GM19372 (cell line): ENCODE data around the gene ABL1.
"Not testable (repeated sequence)": the region's sequence is repeated elsewhere in the genome, so short reads cannot be mapped to it uniquely, and the experiment has no call there.

Source experiments
- ATAC-seq: cut with Tn5 transposase; IDR thresholded peaks from one replicate; pipeline ENCODE4 v1.9.1; 2021; ENCODE audit warnings: mild to moderate bottlenecking, low read depth, moderate library complexity; ENCODE audit not compliant: unreplicated experiment

The ABL1 gene

GRCh38 chr9:130834371-130835336 is at the start of gene ABL1:
ABL1 (plus strand) TSS chr9:130835254; CDS start chr9:130835447, 193 bp downstream.
- peak; percentile 58 for ATAC-seq

GRCh38 chr9:130785940-130786508 is 49.0 kb upstream of the ABL1 start:
- ATAC-seq = no peak

GRCh38 chr9:130786526-130786925 is 48.5 kb upstream of the ABL1 start:
- ATAC-seq = no peak

- ATAC-seq = no peak
Measured at GRCh38 chr9:130789747-130790672, 45.0 kb upstream of the ABL1 start.

- ATAC-seq = no peak
Measured at GRCh38 chr9:130791303-130791894, 43.7 kb upstream of the ABL1 start.

GRCh38 chr9:130793589-130793988 is 41.5 kb upstream of the ABL1 start:
- ATAC-seq = no peak

- ATAC-seq = not testable (repeated sequence)
Measured at GRCh38 chr9:130794021-130794420, 41.0 kb upstream of the ABL1 start.

- not testable (repeated sequence) for ATAC-seq
Measured at GRCh38 chr9:130794423-130794822, 40.6 kb upstream of the ABL1 start.

GRCh38 chr9:130794923-130795495 is 40.0 kb upstream of the ABL1 start:
- ATAC-seq = no peak

GRCh38 chr9:130803116-130803515 is 31.9 kb upstream of the ABL1 start:
- not testable (repeated sequence) for ATAC-seq

- no peak for ATAC-seq
Measured at GRCh38 chr9:130805510-130806326, 29.3 kb upstream of the ABL1 start.

- no peak for ATAC-seq
Measured at GRCh38 chr9:130806327-130806716, 28.7 kb upstream of the ABL1 start.

- no peak for ATAC-seq
Measured at GRCh38 chr9:130810609-130811136, 24.4 kb upstream of the ABL1 start.

- no peak for ATAC-seq
Measured at GRCh38 chr9:130815242-130815808, 19.7 kb upstream of the ABL1 start.

GRCh38 chr9:130817914-130818313 is 17.1 kb upstream of the ABL1 start:
- ATAC-seq = no peak

GRCh38 chr9:130820135-130820738 is 14.8 kb upstream of the ABL1 start:
- no peak for ATAC-seq

GRCh38 chr9:130823435-130823834 is 11.6 kb upstream of the ABL1 start:
- ATAC-seq = no peak

GRCh38 chr9:130824079-130824478 is 11.0 kb upstream of the ABL1 start:
- no peak for ATAC-seq
